ENCODE measurements around the gene MORN1.

Gene MORN1

DNA sequence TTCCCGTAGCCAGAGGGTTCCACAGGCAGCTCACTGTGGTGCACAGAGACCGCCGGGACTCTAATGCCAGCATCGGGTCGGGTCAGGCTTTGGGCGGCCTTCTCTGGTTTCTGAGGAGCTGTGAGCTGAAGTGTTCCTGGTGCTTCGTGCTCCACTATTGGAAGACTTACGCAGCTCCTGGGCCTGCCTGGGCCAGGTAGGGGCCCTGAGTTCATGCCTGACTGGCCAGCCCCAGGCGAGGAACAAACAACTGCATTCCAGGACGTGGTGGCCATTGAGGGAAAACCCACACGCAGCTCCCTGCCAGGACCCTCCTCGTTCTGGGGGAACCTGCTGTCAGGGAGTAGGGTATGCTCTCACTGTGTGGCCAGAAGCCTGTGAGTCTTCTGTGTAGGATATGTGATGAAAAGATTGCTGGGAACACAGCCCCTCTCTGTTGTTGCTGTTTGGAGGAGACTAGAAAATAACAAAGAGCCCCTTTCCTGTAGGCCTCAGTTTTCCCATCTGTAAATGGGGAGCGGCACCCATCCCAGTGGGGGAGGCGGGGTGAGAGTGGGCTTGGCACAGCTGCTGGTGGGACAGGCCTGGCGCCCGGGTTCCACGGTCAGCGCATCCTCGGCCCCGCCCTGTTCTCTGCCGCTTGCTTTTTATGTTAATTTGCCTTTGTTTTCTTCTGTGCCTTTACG, 8.7 kb upstream of the MORN1 start:
- Histone ChIP-seq H3F3A (ENCODE audit: insufficient read depth) (no peaks in the 10 kb centered on the region), H3K9ac (ENCODE audit: low read length) (no peak overlapping the region), H3K36me3 (ENCODE audit: low read length) (no peaks in the 10 kb centered on the region), H3K9me3 (ENCODE audit: insufficient read depth, low read length) (no peaks in the 10 kb centered on the region), H3K9me2 (replicated peaks; ENCODE audit: insufficient read depth, low read length) (no peaks in the 10 kb centered on the region), H2AFZ (ENCODE audit: low read depth, low read length, severe bottlenecking) (no peak overlapping the region), H3K79me2 (ENCODE audit: insufficient read depth, low read length) (no peaks in the 10 kb centered on the region), H3K4me3 (ENCODE audit: insufficient read depth, low read length, poor library complexity, severe bottlenecking) (no peak overlapping the region), H3K4me2 (ENCODE audit: low read depth, low read length, poor library complexity, severe bottlenecking) (no peak overlapping the region), H3K27ac (ENCODE audit: low read depth, low read length) (no peak overlapping the region), H4K20me1 (ENCODE audit: low read depth, low read length) (no peaks in the 10 kb centered on the region), H3K27me3 (ENCODE audit: low read length) (no peaks in the 10 kb centered on the region)
- TF ChIP-seq EZH2phosphoT487 (conservative IDR thresholded peaks at IDR 0.05; ENCODE audit: low read length), result no peak
- TF ChIP-seq CTCF (IDR thresholded peaks at IDR 0.05; ENCODE audit: insufficient read depth, low read length, poor library complexity, severe bottlenecking), result no peak

- no peaks in the 10 kb centered on the region for H3K9me2 ChIP-seq (replicated peaks; ENCODE audit: insufficient read depth, low read length)
- no peaks in the 10 kb centered on the region for H3K36me3 ChIP-seq (ENCODE audit: low read length)
- H3K27me3 ChIP-seq (ENCODE audit: low read length), result no peaks in the 10 kb centered on the region
- no peak for TF ChIP-seq CTCF (IDR thresholded peaks at IDR 0.05; ENCODE audit: insufficient read depth, low read length, poor library complexity, severe bottlenecking)
- no peak for TF ChIP-seq EZH2phosphoT487 (conservative IDR thresholded peaks at IDR 0.05; ENCODE audit: low read length)
- H3K27ac ChIP-seq (ENCODE audit: low read depth, low read length), result no peak overlapping the region
- no peak overlapping the region for H2AFZ ChIP-seq (ENCODE audit: low read depth, low read length, severe bottlenecking)
- H4K20me1 ChIP-seq (ENCODE audit: low read depth, low read length), result no peaks in the 10 kb centered on the region
- no peak overlapping the region for H3K4me3 ChIP-seq (ENCODE audit: insufficient read depth, low read length, poor library complexity, severe bottlenecking)
- peaks cover 6% of the 10 kb centered on the region; the same call in 1 of the 2 replicates for H3K79me2 ChIP-seq (ENCODE audit: insufficient read depth, low read length)
- no peaks in the 10 kb centered on the region for H3F3A ChIP-seq (ENCODE audit: insufficient read depth)
- H3K4me2 ChIP-seq (ENCODE audit: low read depth, low read length, poor library complexity, severe bottlenecking), result no peak overlapping the region
- no peak overlapping the region for H3K9ac ChIP-seq (ENCODE audit: low read length)
- H3K9me3 ChIP-seq (ENCODE audit: insufficient read depth, low read length), result no peaks in the 10 kb centered on the region
Observed at GRCh38 chr1:2398871-2399270, 7.5 kb upstream of the MORN1 start.

DNA sequence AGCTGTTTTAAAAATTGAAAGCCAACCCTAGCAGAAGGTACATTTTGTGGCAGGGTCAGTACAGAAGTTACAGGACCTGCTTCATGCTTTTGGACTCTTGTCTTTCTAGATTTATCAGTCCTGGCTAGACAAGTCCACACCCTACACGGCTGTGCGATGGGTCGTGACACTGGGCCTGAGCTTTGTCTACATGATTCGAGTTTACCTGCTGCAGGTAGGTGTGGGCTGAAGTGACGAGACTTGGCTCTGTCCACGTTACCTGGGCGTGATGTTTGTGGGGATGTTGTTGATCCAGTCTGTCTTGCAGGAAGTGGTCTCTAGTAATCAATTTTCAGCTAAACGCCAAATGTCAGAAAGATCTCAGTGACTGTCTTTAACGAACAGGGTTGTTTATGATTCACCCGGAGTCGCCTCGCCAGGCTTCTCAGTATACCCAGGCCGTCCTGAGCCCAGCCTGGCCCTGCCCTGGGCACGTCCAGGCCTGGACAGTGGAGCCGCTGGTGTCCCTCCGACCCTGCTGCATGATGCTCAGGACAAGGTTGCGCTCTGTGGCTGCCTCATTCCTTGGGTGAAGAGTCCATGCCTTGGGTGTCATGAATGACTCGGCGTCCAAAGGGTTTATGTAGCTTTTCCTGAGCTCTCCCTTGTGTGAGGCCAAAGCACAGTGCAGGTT, 5.8 kb upstream of the MORN1 start:
- TF ChIP-seq CTCF (IDR thresholded peaks at IDR 0.05; ENCODE audit: insufficient read depth, low read length, poor library complexity, severe bottlenecking) (no peak), EZH2phosphoT487 (conservative IDR thresholded peaks at IDR 0.05; ENCODE audit: low read length) (no peak)
- Histone ChIP-seq H3F3A (ENCODE audit: insufficient read depth) (no peaks in the 10 kb centered on the region), H3K4me3 (ENCODE audit: insufficient read depth, low read length, poor library complexity, severe bottlenecking) (no peak overlapping the region), H3K9me3 (ENCODE audit: insufficient read depth, low read length) (no peaks in the 10 kb centered on the region), H3K4me2 (ENCODE audit: low read depth, low read length, poor library complexity, severe bottlenecking) (no peak overlapping the region), H2AFZ (ENCODE audit: low read depth, low read length, severe bottlenecking) (no peak overlapping the region), H3K9me2 (replicated peaks; ENCODE audit: insufficient read depth, low read length) (no peaks in the 10 kb centered on the region), H3K9ac (ENCODE audit: low read length) (no peak overlapping the region), H3K27me3 (ENCODE audit: low read length) (no peaks in the 10 kb centered on the region), H3K36me3 (ENCODE audit: low read length) (no peaks in the 10 kb centered on the region), H3K79me2 (ENCODE audit: insufficient read depth, low read length) (peaks cover 24% of the 10 kb centered on the region), H4K20me1 (ENCODE audit: low read depth, low read length) (no peaks in the 10 kb centered on the region), H3K27ac (ENCODE audit: low read depth, low read length) (no peak overlapping the region)
